Esophagus (tissue), 2 donors: Measurements from ENCODE around the gene KPNA4. TPM values are rescaled to one million over a fixed set of nuclear protein-coding genes. Genes with fewer than 3 reads are reported as not detected.

Source experiments
- H3K27ac ChIP-seq, 2 donors: one replicate each; pipeline ENCODE4 v1.5.1; 2013; ENCODE audit warnings: low read depth in 2 of 2, mild to moderate bottlenecking in 2 of 2, inconsistent platforms in 1 of 2, low read length in 1 of 2, moderate library complexity in 1 of 2
- H3K27me3 ChIP-seq, 2 donors: one replicate each; pipeline ENCODE4 v1.6.1; 2013; ENCODE audit warnings: low read length in 2 of 2, control low read depth in 1 of 2, mild to moderate bottlenecking in 1 of 2; ENCODE audit not compliant: insufficient read depth in 2 of 2, control insufficient read depth in 1 of 2
- H3K36me3 ChIP-seq, 2 donors: one replicate each; pipeline ENCODE4 v1.6.1; 2013; ENCODE audit warnings: low read length in 1 of 2; ENCODE audit not compliant: control insufficient read depth in 2 of 2, insufficient read depth in 2 of 2
- H3K4me1 ChIP-seq, 2 donors: one replicate each; pipeline ENCODE4 v1.6.1; 2013; ENCODE audit warnings: low read length in 1 of 2; ENCODE audit not compliant: control insufficient read depth in 2 of 2, insufficient read depth in 2 of 2
- H3K4me3 ChIP-seq, 2 donors: one replicate each; pipeline ENCODE4 v1.5.1; 2013; ENCODE audit warnings: low read length in 2 of 2, mild to moderate bottlenecking in 2 of 2, low read depth in 1 of 2, moderate library complexity in 1 of 2
- H3K9me3 ChIP-seq, 2 donors: one replicate each; pipeline ENCODE4 v1.6.1; 2013; ENCODE audit warnings: mild to moderate bottlenecking in 2 of 2, low read depth in 1 of 2, low read length in 1 of 2, moderate library complexity in 1 of 2; ENCODE audit not compliant: control insufficient read depth in 2 of 2, insufficient read depth in 1 of 2
- WGBS, 2 donors: extraction: QIAGEN DNeasy Blood & Tissue Kit; methylation state at CpG; one replicate each; pipeline ENCODE4 v1.1.7; 2013; 5-methylcytosine and 5-hydroxymethylcytosine counted together
- polyA plus RNA-seq, 2 donors: library from polyadenylated mRNA; stranded (reverse); fragments of 200-250 nt; gene quantifications; one replicate each; pipeline ENCODE4 v1.2.3, GENCODE V29; 2013
- donor health status: healthy with polysubstance abuse.
- donor health status: Bipolar disorder and iron deficiency.

Gene KPNA4
- polyA plus RNA-seq, 2 donors: 13.7 to 16.3 TPM

GRCh38 chr3:160451602-160452001, 113.8 kb downstream of the KPNA4 start:
- peaks cover 0 to 2% of the 10 kb centered on the region in 2 donors for H3K36me3 ChIP-seq
- peaks cover 2 to 4% of the 10 kb centered on the region in 2 donors for H3K4me1 ChIP-seq
- no peak overlapping the region for H3K4me3 ChIP-seq
- no peak overlapping the region for H3K27ac ChIP-seq
- H3K9me3 ChIP-seq: peaks cover 0 to 6% of the 10 kb centered on the region in 2 donors
- 86 to 92% methylated on average over 4 of the region's 4 CpGs for WGBS, 2 donors
- H3K27me3 ChIP-seq: no peaks in the 10 kb centered on the region

DNA sequence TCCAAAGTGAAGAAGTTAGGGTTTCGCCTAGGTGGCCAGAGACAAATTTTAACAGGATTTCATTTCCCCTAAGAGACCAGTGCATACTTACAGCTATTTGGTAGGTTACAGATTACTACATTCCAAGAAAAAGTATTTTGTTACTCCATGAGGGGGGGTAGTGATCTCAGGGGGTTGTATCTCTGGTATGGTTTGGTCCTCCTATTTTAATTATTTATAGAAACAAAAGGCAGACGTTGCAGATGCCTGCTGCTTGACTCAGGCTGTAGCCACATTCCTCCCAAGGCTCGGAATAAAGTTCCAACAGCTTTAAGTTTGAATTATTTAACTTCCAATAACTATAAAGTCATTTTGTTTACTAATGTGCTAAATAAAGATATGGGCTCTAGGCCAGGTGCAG, 114.5 kb downstream of the KPNA4 start:
- WGBS, 2 donors: 70 to 75% methylated on average over 3 of the region's 3 CpGs
- Histone ChIP-seq H3K27me3 (no peaks in the 10 kb centered on the region), H3K4me3 (no peak overlapping the region), H3K9me3 (peaks cover 0 to 6% of the 10 kb centered on the region in 2 donors), H3K4me1 (peaks cover 4% of the 10 kb centered on the region in 2 donors), H3K36me3 (peaks cover 0 to 3% of the 10 kb centered on the region in 2 donors), H3K27ac (no peak overlapping the region)

DNA sequence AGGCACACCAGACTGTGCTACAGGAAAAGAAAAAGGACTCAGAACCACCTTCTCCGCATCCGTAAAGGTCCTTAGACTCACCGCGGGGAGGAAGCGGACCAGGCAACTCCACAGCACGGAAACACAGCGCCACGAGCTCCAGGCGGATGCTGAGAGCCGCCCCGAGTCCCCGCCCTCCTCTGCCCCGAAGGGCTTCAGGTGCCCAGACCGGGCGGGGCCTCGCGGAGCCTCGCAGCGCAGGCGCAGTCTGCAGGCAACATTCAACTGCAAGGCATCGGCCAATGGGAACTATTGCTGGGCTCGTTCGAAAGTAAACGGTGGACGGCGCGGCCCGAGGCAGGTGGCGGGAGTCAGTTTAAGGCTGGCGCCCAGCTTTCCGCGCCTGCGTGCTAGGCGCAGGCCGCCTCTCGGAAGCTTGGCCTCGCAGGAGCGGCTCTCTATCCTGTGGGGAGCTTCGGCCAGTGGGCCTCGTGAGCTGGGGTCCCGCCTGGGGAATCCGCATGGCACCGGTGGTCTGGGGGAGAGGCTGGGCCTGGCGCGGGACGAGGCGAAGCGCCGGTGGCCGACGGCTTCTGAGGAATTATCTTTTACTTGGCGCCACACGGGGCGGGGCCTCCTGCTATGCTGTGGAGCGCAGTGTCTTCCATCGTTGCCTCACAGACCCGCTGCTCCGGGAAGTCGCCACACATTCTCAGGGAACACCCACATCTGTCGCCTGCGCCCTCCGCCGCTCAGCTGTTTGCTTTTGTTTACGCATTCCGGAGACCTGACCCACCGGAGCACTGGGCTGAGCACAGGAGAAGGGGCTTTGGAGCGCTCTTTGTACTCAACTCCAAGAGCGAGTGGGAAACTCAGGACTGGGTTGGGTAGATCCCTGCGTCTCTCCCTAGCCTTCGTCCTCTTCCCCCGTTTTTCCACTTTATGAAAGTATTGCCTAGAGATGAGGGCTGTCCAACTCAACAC, 115.5 kb downstream of the KPNA4 start, which contains the start of gene TRIM59:
Gene TRIM59, minus strand, starts transcription at position 151 of the 963 bp plus-strand sequence. CDS start 10,603 bp downstream, outside the sequence.
- H3K4me3 ChIP-seq: peak within 1 kb of the TSS; percentile 81 to 93
- peak within 1 kb of the TSS; percentile 95 to 97 for H3K27ac ChIP-seq
- WGBS, 2 donors: 17 to 23% methylated on average over 70 to 71 of the region's 71 CpGs
- peaks cover 4% of the 10 kb centered on the region in 2 donors for H3K4me1 ChIP-seq
- peaks cover 0 to 3% of the 10 kb centered on the region in 2 donors for H3K36me3 ChIP-seq
- no peaks in the 10 kb centered on the region for H3K27me3 ChIP-seq
- peaks cover 0 to 6% of the 10 kb centered on the region in 2 donors for H3K9me3 ChIP-seq

GRCh38 chr3:160448845-160449635, 116.3 kb downstream of the KPNA4 start:
- WGBS, 2 donors: 2% methylated on average over 26 of the region's 26 CpGs
- H3K4me1 ChIP-seq: peaks cover 4% of the 10 kb centered on the region in 2 donors
- peaks cover 0 to 3% of the 10 kb centered on the region in 2 donors for H3K36me3 ChIP-seq
- H3K27me3 ChIP-seq: no peaks in the 10 kb centered on the region
- peaks cover 0 to 6% of the 10 kb centered on the region in 2 donors for H3K9me3 ChIP-seq
- peak overlapping the region; percentile 95 to 97 for H3K27ac ChIP-seq
- peak overlapping the region; percentile 81 to 93 for H3K4me3 ChIP-seq

GRCh38 chr3:160447544-160447943, 117.8 kb downstream of the KPNA4 start:
- peaks cover 4% of the 10 kb centered on the region in 2 donors for H3K4me1 ChIP-seq
- no peaks in the 10 kb centered on the region for H3K27me3 ChIP-seq
- H3K4me3 ChIP-seq: no peak overlapping the region
- peaks cover 0 to 3% of the 10 kb centered on the region in 2 donors for H3K36me3 ChIP-seq
- H3K27ac ChIP-seq: no peak overlapping the region
- H3K9me3 ChIP-seq: peaks cover 0 to 6% of the 10 kb centered on the region in 2 donors
- WGBS, 2 donors: 36 to 43% methylated on average over 3 of the region's 3 CpGs

DNA sequence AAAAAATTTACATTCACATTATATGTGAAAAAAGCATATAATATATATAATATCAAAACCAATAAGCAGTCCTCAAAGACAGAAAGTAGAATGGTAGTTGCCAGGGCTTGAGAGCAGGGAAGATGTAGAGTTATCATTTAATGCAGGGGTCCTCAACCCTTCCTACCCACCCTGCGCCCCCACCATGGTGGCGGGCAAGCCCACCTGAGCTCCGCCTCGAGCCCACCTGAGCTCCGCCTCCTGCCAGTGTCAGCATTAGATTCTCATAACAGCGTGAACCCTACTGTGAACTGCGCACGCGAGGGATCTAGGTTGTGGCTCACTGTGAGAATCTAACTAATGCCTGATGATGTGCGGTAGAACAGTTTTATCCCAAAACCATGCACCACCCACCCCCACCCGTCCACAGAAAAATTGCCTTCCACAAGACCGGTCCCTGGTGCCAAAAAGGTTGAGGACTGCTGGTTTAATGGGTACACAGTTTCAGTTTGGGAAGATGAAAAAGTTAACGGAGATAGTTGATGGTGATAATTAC, 118.8 kb downstream of the KPNA4 start:
- Histone ChIP-seq H3K27me3 (no peaks in the 10 kb centered on the region), H3K4me3 (no peak overlapping the region), H3K4me1 (peaks cover 4% of the 10 kb centered on the region in 2 donors), H3K9me3 (peaks cover 0 to 6% of the 10 kb centered on the region in 2 donors), H3K27ac (no peak overlapping the region), H3K36me3 (peaks cover 0 to 3% of the 10 kb centered on the region in 2 donors)
- WGBS, 2 donors: 93 to 94% methylated on average over 13 of the region's 13 CpGs

DNA sequence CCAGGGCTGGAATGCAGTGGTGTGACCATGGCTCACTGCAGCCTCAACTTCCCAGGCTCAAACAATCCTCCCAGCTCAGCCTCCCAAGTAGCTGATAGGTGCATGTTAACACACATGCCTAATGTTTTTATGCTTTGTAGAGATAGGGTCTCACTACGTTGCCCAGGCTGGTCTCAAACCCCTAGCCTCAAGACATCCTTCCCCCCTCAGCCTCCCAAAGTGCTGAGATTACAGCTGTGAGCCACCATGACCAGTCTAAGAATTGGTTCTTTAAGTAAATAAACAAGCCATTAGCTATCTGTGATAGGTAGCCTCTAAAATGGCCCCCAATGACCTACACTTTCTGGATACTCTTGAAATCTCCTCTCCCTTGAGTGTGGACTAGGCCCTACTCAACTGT, 119.5 kb downstream of the KPNA4 start:
- Histone ChIP-seq H3K4me3 (no peak overlapping the region), H3K27me3 (no peaks in the 10 kb centered on the region), H3K27ac (no peak overlapping the region), H3K9me3 (peaks cover 0 to 6% of the 10 kb centered on the region in 2 donors), H3K36me3 (peaks cover 0 to 3% of the 10 kb centered on the region in 2 donors), H3K4me1 (peaks cover 4% of the 10 kb centered on the region in 2 donors)
- 83 to 100% methylated on average over 1 of the region's 1 CpG for WGBS, 2 donors
